Esophagus squamous epithelium (tissue), 5 donors: ENCODE measurements around the gene NDST1. TPM values are rescaled to one million over a fixed set of nuclear protein-coding genes. Genes with fewer than 3 reads are reported as not detected.

Source experiments
- DNase-seq: peaks from one replicate; lab custom pipeline; 2025; lab: John Stamatoyannopoulos, UW
- H3K27ac ChIP-seq, 4 donors: fragments of 200-600 bp; sonication (generic); one replicate each; pipeline ENCODE4 v1.5.1; 2016 to 2019; ENCODE audit warnings: mild to moderate bottlenecking in 1 of 4
- H3K27me3 ChIP-seq, 4 donors: fragments of 200-600 bp; sonication (generic); 1 replicate in 3 of 4; 2 replicates in 1 of 4; pipeline versions ENCODE4 v1.5.1 to v1.6.0; 2017 to 2021; ENCODE audit warnings: antibody characterized with exemption in 1 of 4
- H3K36me3 ChIP-seq, 3 donors: fragments of 200-600 bp; sonication (generic); one replicate each; pipeline ENCODE4 v1.5.1; 2016 to 2019
- H3K4me1 ChIP-seq, 3 donors: fragments of 200-600 bp; sonication (generic); one replicate each; pipeline ENCODE4 v1.5.1; 2017 to 2019
- H3K4me3 ChIP-seq, 4 donors: fragments of 200-600 bp; sonication (generic); 1 replicate in 3 of 4; 2 replicates in 1 of 4; pipeline ENCODE4 v1.5.1; 2016 to 2019; ENCODE audit warnings: mild to moderate bottlenecking in 2 of 4, moderate library complexity in 1 of 4
- H3K9me3 ChIP-seq, 3 donors: fragments of 200-600 bp; sonication (generic); one replicate each; pipeline ENCODE4 v1.5.1; 2016 to 2019
- CTCF ChIP-seq, 6 experiments: fragments of 450-650 bp in 4 of 6; fragments of 200-600 bp in 2 of 6; sonication (generic) in 2 of 6; IDR thresholded peaks; one replicate each; pipeline ENCODE4 v1.5.1; 2016 to 2019; ENCODE audit warnings: antibody characterized with exemption in 6 of 6, mild to moderate bottlenecking in 4 of 6, moderate library complexity in 4 of 6
- POLR2A ChIP-seq, 4 donors: fragments of 450-650 bp; IDR thresholded peaks; one replicate each; pipeline ENCODE4 v1.6.1; 2017; ENCODE audit warnings: antibody characterized with exemption in 4 of 4, mild to moderate bottlenecking in 4 of 4, moderate library complexity in 3 of 4
- WGBS, 2 donors: methylation state at CpG; one replicate each; pipeline ENCODE4 v1.1.5; 2018; 5-methylcytosine and 5-hydroxymethylcytosine counted together
- intact Hi-C: fragments of 100-400 bp; cut with DNase I; formaldehyde crosslinking; loops from one replicate; pipeline ENCODE4 v1.15.0; 2022
- total RNA-seq, 4 donors: library from RNA; depleted of rRNA; stranded (reverse); fragments of >200 nt; gene quantifications; one replicate each; pipeline ENCODE4 v1.1.0, GENCODE V29; 2016
- donor health status: DM: yes; HTN: yes; CAD: no.

The NDST1 gene
- total RNA-seq, 4 donors from 2014 or later = 76.5 to 205 (median 118) TPM

GRCh38 chr5:150488519-150489359 is 19.2 kb upstream of the NDST1 start:
- no peak for DNase-seq
- peak in 1 of 4 donors; percentile 19 for TF ChIP-seq POLR2A (IDR thresholded peaks at IDR 0.05)
- TF ChIP-seq CTCF (IDR thresholded peaks at IDR 0.05) = no peak
- peak overlapping the region; percentile 93 to 99 (median 98) for H3K27ac ChIP-seq
- no peaks in the 10 kb centered on the region for H3K9me3 ChIP-seq
- H3K4me1 ChIP-seq = peaks cover 63 to 87% (median 74%) of the 10 kb centered on the region in 3 donors
- 24% methylated on average over 10 of the region's 11 CpGs for WGBS, 2 donors
- no peaks in the 10 kb centered on the region for H3K27me3 ChIP-seq
- intact Hi-C loops = no loop called here
- H3K36me3 ChIP-seq = no peaks in the 10 kb centered on the region
- H3K4me3 ChIP-seq = peak overlapping the region in 3 of 4 donors; percentile 78 to 98 (median 92)

- 56 to 65% methylated on average over 7 to 8 of the region's 9 CpGs for WGBS, 2 donors
- Histone ChIP-seq H3K4me3 (peak overlapping the region in 1 of 4 donors; percentile 92), H3K9me3 (no peaks in the 10 kb centered on the region), H3K27me3 (no peaks in the 10 kb centered on the region), H3K4me1 (peaks cover 67 to 92% (median 78%) of the 10 kb centered on the region in 3 donors), H3K27ac (peak overlapping the region; percentile 93 to 99 (median 98)), H3K36me3 (no peaks in the 10 kb centered on the region)
- intact Hi-C loops = no loop called here
- TF ChIP-seq CTCF (IDR thresholded peaks at IDR 0.05) = no peak
- no peak for TF ChIP-seq POLR2A (IDR thresholded peaks at IDR 0.05)
- no peak for DNase-seq
Observed at GRCh38 chr5:150489360-150490295, 18.3 kb upstream of the NDST1 start.

GRCh38 chr5:150490296-150490669 is 17.6 kb upstream of the NDST1 start:
- H3K4me3 ChIP-seq = peak overlapping the region in 1 of 4 donors; percentile 92
- peaks cover 0 to 2% (median 0%) of the 10 kb centered on the region in 3 donors for H3K36me3 ChIP-seq
- DNase-seq = no peak
- WGBS, 2 donors = 29 to 40% methylated on average over 1 to 2 of the region's 2 CpGs
- H3K27me3 ChIP-seq = no peaks in the 10 kb centered on the region
- H3K27ac ChIP-seq = peak overlapping the region; percentile 93 to 99 (median 98)
- peaks cover 62 to 90% (median 73%) of the 10 kb centered on the region in 3 donors for H3K4me1 ChIP-seq
- intact Hi-C loops = no loop called here
- no peaks in the 10 kb centered on the region for H3K9me3 ChIP-seq
- no peak for TF ChIP-seq CTCF (IDR thresholded peaks at IDR 0.05)
- TF ChIP-seq POLR2A (IDR thresholded peaks at IDR 0.05) = no peak

GRCh38 chr5:150490754-150491153 is 17.2 kb upstream of the NDST1 start:
- 38 to 67% methylated on average over 1 of the region's 1 CpG for WGBS, 2 donors
- no peaks in the 10 kb centered on the region for H3K9me3 ChIP-seq
- no peak for DNase-seq
- H3K27me3 ChIP-seq = no peaks in the 10 kb centered on the region
- peaks cover 62 to 90% (median 71%) of the 10 kb centered on the region in 3 donors for H3K4me1 ChIP-seq
- intact Hi-C loops = no loop called here
- peaks cover 0 to 5% (median 0%) of the 10 kb centered on the region in 3 donors for H3K36me3 ChIP-seq
- H3K4me3 ChIP-seq = no peak overlapping the region
- H3K27ac ChIP-seq = peak overlapping the region; percentile 93 to 99 (median 98)
- TF ChIP-seq POLR2A (IDR thresholded peaks at IDR 0.05) (no peak), CTCF (IDR thresholded peaks at IDR 0.05) (no peak)
